CD4-positive, alpha-beta T cell treated with Interleukin-15 for 1 hour (primary cell): Measurements from ENCODE around the gene DDX47.

Source experiments
- DNase-seq: peaks from one replicate; pipeline ENCODE4 v3.0.0-alpha.2; 2020

The DDX47 gene

GRCh38 chr12:12877153-12877768 is 64.1 kb downstream of the DDX47 start:
- DNase-seq, result no peak

GRCh38 chr12:12877781-12878455 is 64.8 kb downstream of the DDX47 start:
- DNase-seq, result no peak
